Subcutaneous adipose tissue (tissue), 4 donors: Measurements from ENCODE around the gene PDCD11. TPM values are rescaled to one million over a fixed set of nuclear protein-coding genes. Genes with fewer than 3 reads are reported as not detected.

Experiments
- total RNA-seq, 4 donors: library from RNA; depleted of rRNA; stranded (reverse); fragments of >200 nt; gene quantifications; one replicate each; pipeline ENCODE4 v1.1.0, GENCODE V29; 2016
- TF ChIP-seq, protein P1 (sequence below): fragments of 450-650 bp; IDR thresholded peaks from one replicate; pipeline ENCODE4 v1.5.1; 2016; ENCODE audit warnings: low read depth, mild to moderate bottlenecking, control low read depth, antibody characterized with exemption, moderate library complexity

The PDCD11 gene
- total RNA-seq, 4 donors from 2014 or later: 12.2 to 15.2 (median 13.7) TPM

DNA sequence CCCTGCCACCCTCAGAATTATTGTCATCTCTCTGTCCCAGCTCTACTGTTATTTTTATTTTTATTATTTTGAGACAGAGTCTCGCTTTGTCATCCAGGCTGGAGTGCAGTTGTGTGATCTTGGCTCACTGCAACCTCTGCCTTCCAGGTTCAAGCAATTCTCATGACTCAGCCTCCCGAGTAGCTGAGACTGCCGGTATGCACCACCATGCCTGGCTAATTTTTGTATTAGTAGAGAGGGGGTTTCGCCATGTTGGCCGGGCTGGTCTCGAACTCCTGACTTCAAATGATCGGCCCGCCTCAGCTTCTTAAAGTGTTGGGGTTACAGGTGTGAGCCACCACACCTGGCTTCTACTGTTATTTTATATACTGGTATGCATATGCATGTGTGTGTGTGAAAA is 44.8 kb downstream of the PDCD11 start:
- TF ChIP-seq, protein P1, sequence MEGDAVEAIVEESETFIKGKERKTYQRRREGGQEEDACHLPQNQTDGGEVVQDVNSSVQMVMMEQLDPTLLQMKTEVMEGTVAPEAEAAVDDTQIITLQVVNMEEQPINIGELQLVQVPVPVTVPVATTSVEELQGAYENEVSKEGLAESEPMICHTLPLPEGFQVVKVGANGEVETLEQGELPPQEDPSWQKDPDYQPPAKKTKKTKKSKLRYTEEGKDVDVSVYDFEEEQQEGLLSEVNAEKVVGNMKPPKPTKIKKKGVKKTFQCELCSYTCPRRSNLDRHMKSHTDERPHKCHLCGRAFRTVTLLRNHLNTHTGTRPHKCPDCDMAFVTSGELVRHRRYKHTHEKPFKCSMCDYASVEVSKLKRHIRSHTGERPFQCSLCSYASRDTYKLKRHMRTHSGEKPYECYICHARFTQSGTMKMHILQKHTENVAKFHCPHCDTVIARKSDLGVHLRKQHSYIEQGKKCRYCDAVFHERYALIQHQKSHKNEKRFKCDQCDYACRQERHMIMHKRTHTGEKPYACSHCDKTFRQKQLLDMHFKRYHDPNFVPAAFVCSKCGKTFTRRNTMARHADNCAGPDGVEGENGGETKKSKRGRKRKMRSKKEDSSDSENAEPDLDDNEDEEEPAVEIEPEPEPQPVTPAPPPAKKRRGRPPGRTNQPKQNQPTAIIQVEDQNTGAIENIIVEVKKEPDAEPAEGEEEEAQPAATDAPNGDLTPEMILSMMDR: no peak

DNA sequence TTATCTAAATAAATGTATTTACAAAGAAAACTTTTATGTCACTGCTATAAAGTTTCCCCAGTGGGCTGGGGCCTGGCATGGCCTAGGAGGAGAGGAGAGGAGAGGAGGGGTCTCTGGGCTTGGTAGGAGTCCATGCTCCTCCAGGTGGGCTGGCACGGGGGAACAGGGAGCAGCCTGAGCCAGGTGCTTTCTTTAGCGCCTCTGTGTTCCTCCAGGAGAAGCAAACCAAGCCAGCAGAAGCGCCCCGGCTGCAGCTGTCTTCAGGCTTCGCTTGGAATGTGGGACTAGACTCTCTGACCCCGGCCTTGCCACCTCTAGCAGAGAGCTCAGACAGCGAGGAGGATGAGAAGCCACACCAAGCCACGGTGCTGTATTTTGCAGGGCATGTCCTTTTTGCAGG is 45.2 kb downstream of the PDCD11 start:
- TF ChIP-seq, protein P1: no peak

DNA sequence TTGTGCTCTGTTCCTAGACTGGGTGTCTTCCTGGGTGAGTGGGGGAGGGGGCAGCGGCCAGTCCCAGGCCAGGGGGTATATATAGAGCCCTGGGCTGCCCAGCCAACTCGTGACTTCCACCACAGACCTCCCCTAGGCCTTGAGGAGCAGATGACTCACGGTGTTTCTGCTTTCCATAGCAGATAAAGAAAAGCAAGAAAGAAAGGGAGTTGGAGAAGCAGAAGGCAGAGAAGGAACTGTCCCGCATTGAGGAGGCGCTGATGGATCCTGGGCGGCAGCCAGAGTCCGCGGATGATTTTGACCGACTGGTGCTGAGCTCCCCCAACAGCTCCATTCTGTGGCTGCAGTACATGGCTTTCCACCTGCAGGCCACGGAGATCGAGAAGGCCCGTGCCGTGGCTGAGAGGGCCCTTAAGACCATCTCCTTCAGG is 45.6 kb downstream of the PDCD11 start:
- TF ChIP-seq, protein P1: no peak

DNA sequence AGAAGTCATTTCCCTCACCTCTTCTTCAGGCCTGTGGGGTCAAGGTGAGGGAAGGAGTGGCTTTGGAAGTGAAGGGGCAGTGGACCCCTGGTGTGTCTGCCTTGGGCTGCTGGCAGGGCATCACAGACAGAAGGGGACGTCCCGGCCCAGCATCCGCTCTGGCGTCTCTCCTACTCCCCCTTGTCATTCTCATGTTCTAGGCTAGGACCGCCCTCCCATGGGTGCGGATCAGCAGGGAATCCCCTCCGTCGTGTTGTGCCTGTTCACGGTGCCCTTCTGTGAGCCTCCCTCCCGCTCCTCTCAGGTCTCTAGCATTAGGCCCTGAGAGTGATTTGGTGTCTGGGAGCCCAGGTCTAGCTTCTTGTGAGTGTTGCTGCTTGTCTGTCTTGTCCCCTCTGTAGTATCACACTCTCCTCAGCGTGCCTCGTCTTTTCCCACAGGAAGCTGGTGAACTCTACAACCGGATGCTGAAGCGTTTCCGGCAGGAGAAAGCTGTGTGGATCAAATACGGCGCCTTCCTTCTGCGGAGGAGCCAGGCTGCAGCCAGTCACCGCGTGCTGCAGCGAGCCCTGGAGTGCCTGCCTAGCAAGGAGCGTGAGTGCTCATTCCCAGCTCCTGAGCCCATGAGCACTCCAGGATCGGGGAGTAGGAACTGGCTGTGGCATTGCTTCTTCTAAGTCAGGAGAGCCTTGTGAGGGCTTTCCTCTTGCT is 47.2 kb downstream of the PDCD11 start:
- TF ChIP-seq, protein P1: no peak

DNA sequence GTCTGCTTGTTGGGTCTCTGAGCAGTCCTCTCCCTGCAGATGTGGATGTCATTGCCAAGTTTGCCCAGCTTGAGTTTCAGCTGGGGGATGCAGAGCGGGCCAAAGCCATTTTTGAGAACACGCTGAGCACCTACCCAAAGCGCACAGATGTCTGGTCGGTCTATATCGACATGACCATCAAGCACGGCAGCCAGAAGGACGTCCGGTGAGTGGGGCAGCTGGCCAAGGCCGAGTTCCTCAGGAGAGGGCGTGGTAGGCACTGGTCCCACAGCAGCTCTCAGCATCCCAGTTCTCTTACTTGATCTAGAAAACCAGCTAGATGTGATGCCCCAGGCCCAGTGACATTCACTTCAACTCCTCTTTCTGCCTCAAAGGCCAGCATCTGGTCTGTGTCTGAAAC is 48.1 kb downstream of the PDCD11 start:
- TF ChIP-seq, protein P1: no peak

DNA sequence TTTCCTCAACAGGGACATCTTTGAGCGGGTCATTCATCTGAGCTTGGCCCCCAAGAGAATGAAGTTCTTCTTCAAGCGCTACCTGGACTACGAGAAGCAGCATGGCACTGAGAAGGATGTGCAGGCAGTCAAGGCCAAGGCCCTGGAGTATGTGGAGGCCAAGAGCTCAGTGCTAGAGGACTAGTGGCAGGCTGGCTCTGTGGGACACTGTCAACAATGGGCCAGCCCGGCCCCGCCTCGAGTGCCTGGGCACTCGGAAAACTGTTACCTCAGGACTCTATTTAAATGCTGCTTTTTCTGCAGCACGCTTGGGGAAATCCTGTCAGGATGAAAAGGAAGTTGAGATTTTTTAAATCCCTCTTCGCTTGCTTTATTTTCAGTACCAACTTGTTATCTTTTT is 48.9 kb downstream of the PDCD11 start:
- TF ChIP-seq, protein P1: no peak

DNA sequence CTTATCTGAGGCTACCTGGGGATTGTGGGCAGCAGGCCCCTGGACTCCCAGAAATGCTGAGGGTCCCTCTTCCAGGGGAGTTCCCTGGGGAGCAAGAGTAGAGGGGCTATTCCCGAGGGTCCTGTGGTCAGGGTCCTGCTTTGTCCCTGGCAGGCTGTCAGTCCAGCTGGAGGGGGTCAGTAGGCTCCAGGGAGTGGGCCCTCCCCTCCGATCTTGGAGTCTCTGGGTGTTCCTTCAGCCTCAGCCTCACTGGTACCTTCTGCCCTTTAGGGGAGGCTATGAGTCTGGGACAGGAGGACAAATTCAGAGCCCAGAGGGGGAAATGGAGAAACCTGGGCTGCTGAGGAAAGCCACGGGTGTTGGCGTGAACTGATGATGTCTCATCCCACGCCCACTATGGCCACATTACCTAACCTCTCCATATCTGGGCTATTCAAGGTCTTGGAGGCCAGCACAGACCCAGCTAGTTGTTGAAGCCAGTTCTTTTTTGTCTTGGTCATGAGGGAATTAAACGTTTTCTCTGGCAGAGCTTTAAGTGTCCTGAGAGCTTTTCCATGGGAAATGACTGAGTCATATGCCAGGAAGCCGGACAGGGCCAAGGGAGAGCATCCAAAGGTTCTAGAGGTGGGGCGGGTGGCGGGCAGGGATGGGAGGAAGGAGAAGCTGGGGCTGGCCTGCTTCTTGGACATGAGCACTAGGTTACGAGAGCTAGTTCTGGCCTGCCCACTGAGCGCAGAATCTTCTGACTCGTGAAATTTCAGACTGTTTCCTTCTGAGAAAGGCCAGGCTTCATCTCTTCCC is 49.5 kb downstream of the PDCD11 start:
- TF ChIP-seq, protein P1: no peak
